Measurements from ENCODE around the gene EEF1AKMT1. TPM values are rescaled to one million over a fixed set of nuclear protein-coding genes. Genes with fewer than 3 reads are reported as not detected.

EEF1AKMT1 gene
- 11.5 TPM for polyA plus RNA-seq (ENCODE audit: insufficient read length)

- peak; percentile 74 for DNase-seq (ENCODE audit: low read depth)
These were observed at the start of gene EEF1AKMT1 for GRCh38 chr13:20773194-20774080. Gene EEF1AKMT1 (minus strand): TSS chr13:20773961. CDS start chr13:20757598, 16,363 bp downstream.

- no peak for DNase-seq (ENCODE audit: low read depth)
These were observed 49.3 kb upstream of the EEF1AKMT1 start for GRCh38 chr13:20823071-20823470.

- DNase-seq (ENCODE audit: low read depth) = no peak
These were observed 48.6 kb upstream of the EEF1AKMT1 start for GRCh38 chr13:20822406-20822805.

GRCh38 chr13:20819715-20820114 lies 46.0 kb upstream of the EEF1AKMT1 start:
- no peak for DNase-seq (ENCODE audit: low read depth)

GRCh38 chr13:20815464-20815863 lies 41.7 kb upstream of the EEF1AKMT1 start:
- DNase-seq (ENCODE audit: low read depth) = no peak

- DNase-seq (ENCODE audit: low read depth) = no peak
These were observed 40.6 kb upstream of the EEF1AKMT1 start for GRCh38 chr13:20814224-20814910.

GRCh38 chr13:20812890-20813289 lies 39.1 kb upstream of the EEF1AKMT1 start:
- DNase-seq (ENCODE audit: low read depth) = no peak

GRCh38 chr13:20810808-20811207 lies 37.0 kb upstream of the EEF1AKMT1 start:
- DNase-seq (ENCODE audit: low read depth) = no peak

GRCh38 chr13:20808874-20809273 lies 35.1 kb upstream of the EEF1AKMT1 start:
- no peak for DNase-seq (ENCODE audit: low read depth)

GRCh38 chr13:20803180-20803965 lies 29.6 kb upstream of the EEF1AKMT1 start:
- no peak for DNase-seq (ENCODE audit: low read depth)

- DNase-seq (ENCODE audit: low read depth) = no peak
These were observed 27.9 kb upstream of the EEF1AKMT1 start for GRCh38 chr13:20801707-20802106.

- no peak for DNase-seq (ENCODE audit: low read depth)
These were observed 26.1 kb upstream of the EEF1AKMT1 start for GRCh38 chr13:20799726-20800416.

- no peak for DNase-seq (ENCODE audit: low read depth)
These were observed 24.3 kb upstream of the EEF1AKMT1 start for GRCh38 chr13:20798027-20798426.

- DNase-seq (ENCODE audit: low read depth) = peak; percentile 13
These were observed 23.2 kb upstream of the EEF1AKMT1 start for GRCh38 chr13:20796791-20797508.

GRCh38 chr13:20789665-20790064 lies 15.9 kb upstream of the EEF1AKMT1 start:
- DNase-seq (ENCODE audit: low read depth) = no peak

GRCh38 chr13:20788312-20788711 lies 14.6 kb upstream of the EEF1AKMT1 start:
- DNase-seq (ENCODE audit: low read depth) = no peak

GRCh38 chr13:20787180-20787579 lies 13.4 kb upstream of the EEF1AKMT1 start:
- no peak for DNase-seq (ENCODE audit: low read depth)

GRCh38 chr13:20782116-20782708 lies 8.5 kb upstream of the EEF1AKMT1 start:
- DNase-seq (ENCODE audit: low read depth) = no peak

- no peak for DNase-seq (ENCODE audit: low read depth)
These were observed 6.6 kb upstream of the EEF1AKMT1 start for GRCh38 chr13:20780317-20780716.

- no peak for DNase-seq (ENCODE audit: low read depth)
These were observed 5.6 kb upstream of the EEF1AKMT1 start for GRCh38 chr13:20779405-20779804.
